ENCODE results near the gene RSPH3.

The RSPH3 gene

GRCh38 chr6:159008656-159009288, 8.8 kb upstream of the RSPH3 start:
- no peak overlapping the region for H3K4me3 ChIP-seq (ENCODE audit: low read depth, low read length)
- DNase-seq (ENCODE audit: low read depth, low spot score) = no peak
- in situ Hi-C loops (cut with HindIII; ENCODE audit: low sequenced_read_pairs) = no loop called here
- peak; percentile 22 for TF ChIP-seq CTCF (IDR thresholded peaks at IDR 0.05; ENCODE audit: low read depth, low read length)

GRCh38 chr6:159007510-159007909, 7.5 kb upstream of the RSPH3 start:
- in situ Hi-C loops (cut with HindIII; ENCODE audit: low sequenced_read_pairs) = no loop called here
- no peak overlapping the region for H3K4me3 ChIP-seq (ENCODE audit: low read depth, low read length)
- no peak for DNase-seq (ENCODE audit: low read depth, low spot score)
- no peak for TF ChIP-seq CTCF (IDR thresholded peaks at IDR 0.05; ENCODE audit: low read depth, low read length)

- no peak for TF ChIP-seq CTCF (IDR thresholded peaks at IDR 0.05; ENCODE audit: low read depth, low read length)
- no peak overlapping the region for H3K4me3 ChIP-seq (ENCODE audit: low read depth, low read length)
- DNase-seq (ENCODE audit: low read depth, low spot score) = no peak
- in situ Hi-C loops (cut with HindIII; ENCODE audit: low sequenced_read_pairs) = no loop called here
Measured at GRCh38 chr6:159005436-159005835, 5.4 kb upstream of the RSPH3 start.

- no peak overlapping the region for H3K4me3 ChIP-seq (ENCODE audit: low read depth, low read length)
- in situ Hi-C loops (cut with HindIII; ENCODE audit: low sequenced_read_pairs) = no loop called here
- TF ChIP-seq CTCF (IDR thresholded peaks at IDR 0.05; ENCODE audit: low read depth, low read length) = no peak
Measured at GRCh38 chr6:159004592-159004991, 4.6 kb upstream of the RSPH3 start.

GRCh38 chr6:159002432-159003155, 2.6 kb upstream of the RSPH3 start:
- TF ChIP-seq CTCF (IDR thresholded peaks at IDR 0.05; ENCODE audit: low read depth, low read length) = no peak
- in situ Hi-C loops (cut with HindIII; ENCODE audit: low sequenced_read_pairs) = no loop called here
- no peak overlapping the region for H3K4me3 ChIP-seq (ENCODE audit: low read depth, low read length)
- peak; percentile 27 for DNase-seq (ENCODE audit: low read depth, low spot score)

More at GRCh38 chr6:159004592-159004991, 4.6 kb upstream of the RSPH3 start:
- no peak for DNase-seq (ENCODE audit: low read depth, low spot score)

GRCh38 chr6:158999154-158999665, 792 bp downstream of the RSPH3 start:
- in situ Hi-C loops (cut with HindIII; ENCODE audit: low sequenced_read_pairs) = no loop called here

More at GRCh38 chr6:158999154-158999665, 792 bp downstream of the RSPH3 start:
- peak; percentile 23 for DNase-seq (ENCODE audit: low read depth, low spot score)
- TF ChIP-seq CTCF (IDR thresholded peaks at IDR 0.05; ENCODE audit: low read depth, low read length) = no peak
- H3K4me3 ChIP-seq (ENCODE audit: low read depth, low read length) = peak overlapping the region; percentile 90

Measured in astrocyte of the spinal cord (primary cell).